Right kidney (tissue), 9 donors: ENCODE measurements around the gene FUNDC2.
A peak's percentile ranks its signal among the peaks of the same experiment; 100 is the strongest.
"Not testable (repeated sequence)": the region's sequence is repeated elsewhere in the genome, so short reads cannot be mapped to it uniquely, and the experiment has no call there.

Experiments used
- DNase-seq: peaks from one replicate; pipeline ENCODE4 v3.0.0-alpha.2; 2016
- long read RNA-seq, 8 donors: transcript quantifications; one replicate each; lab custom pipeline, GENCODE V29; 2026

Gene FUNDC2, protein sequence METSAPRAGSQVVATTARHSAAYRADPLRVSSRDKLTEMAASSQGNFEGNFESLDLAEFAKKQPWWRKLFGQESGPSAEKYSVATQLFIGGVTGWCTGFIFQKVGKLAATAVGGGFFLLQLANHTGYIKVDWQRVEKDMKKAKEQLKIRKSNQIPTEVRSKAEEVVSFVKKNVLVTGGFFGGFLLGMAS
- long read RNA-seq, donor 1, full-length matches to known transcripts: 64 of 99 reads
- long read RNA-seq, donor 1, partial matches to known transcripts: 35 of 99 reads
- long read RNA-seq, donor 1, other reads (novel, unspliced or antisense): 0 of 99 reads
- long read RNA-seq, donor 2, full-length matches to known transcripts: 36 of 56 reads
- long read RNA-seq, donor 2, partial matches to known transcripts: 20 of 56 reads
- long read RNA-seq, donor 2, other reads (novel, unspliced or antisense): 0 of 56 reads
- long read RNA-seq, donor 3, full-length matches to known transcripts: 23 of 23 reads
- long read RNA-seq, donor 3, partial matches to known transcripts: 0 of 23 reads
- long read RNA-seq, donor 3, other reads (novel, unspliced or antisense): 0 of 23 reads
- long read RNA-seq, donor 4, full-length matches to known transcripts: 44 of 44 reads
- long read RNA-seq, donor 4, partial matches to known transcripts: 0 of 44 reads
- long read RNA-seq, donor 4, other reads (novel, unspliced or antisense): 0 of 44 reads
- long read RNA-seq, donor 5, full-length matches to known transcripts: 48 of 58 reads
- long read RNA-seq, donor 5, partial matches to known transcripts: 5 of 58 reads
- long read RNA-seq, donor 5, other reads (novel, unspliced or antisense): 5 of 58 reads
- long read RNA-seq, donor 6, full-length matches to known transcripts: 38 of 48 reads
- long read RNA-seq, donor 6, partial matches to known transcripts: 10 of 48 reads
- long read RNA-seq, donor 6, other reads (novel, unspliced or antisense): 0 of 48 reads
- long read RNA-seq, donor 7, full-length matches to known transcripts: 49 of 64 reads
- long read RNA-seq, donor 7, partial matches to known transcripts: 15 of 64 reads
- long read RNA-seq, donor 7, other reads (novel, unspliced or antisense): 0 of 64 reads
- long read RNA-seq, donor 8, full-length matches to known transcripts: 38 of 80 reads
- long read RNA-seq, donor 8, partial matches to known transcripts: 42 of 80 reads
- long read RNA-seq, donor 8, other reads (novel, unspliced or antisense): 0 of 80 reads

DNA sequence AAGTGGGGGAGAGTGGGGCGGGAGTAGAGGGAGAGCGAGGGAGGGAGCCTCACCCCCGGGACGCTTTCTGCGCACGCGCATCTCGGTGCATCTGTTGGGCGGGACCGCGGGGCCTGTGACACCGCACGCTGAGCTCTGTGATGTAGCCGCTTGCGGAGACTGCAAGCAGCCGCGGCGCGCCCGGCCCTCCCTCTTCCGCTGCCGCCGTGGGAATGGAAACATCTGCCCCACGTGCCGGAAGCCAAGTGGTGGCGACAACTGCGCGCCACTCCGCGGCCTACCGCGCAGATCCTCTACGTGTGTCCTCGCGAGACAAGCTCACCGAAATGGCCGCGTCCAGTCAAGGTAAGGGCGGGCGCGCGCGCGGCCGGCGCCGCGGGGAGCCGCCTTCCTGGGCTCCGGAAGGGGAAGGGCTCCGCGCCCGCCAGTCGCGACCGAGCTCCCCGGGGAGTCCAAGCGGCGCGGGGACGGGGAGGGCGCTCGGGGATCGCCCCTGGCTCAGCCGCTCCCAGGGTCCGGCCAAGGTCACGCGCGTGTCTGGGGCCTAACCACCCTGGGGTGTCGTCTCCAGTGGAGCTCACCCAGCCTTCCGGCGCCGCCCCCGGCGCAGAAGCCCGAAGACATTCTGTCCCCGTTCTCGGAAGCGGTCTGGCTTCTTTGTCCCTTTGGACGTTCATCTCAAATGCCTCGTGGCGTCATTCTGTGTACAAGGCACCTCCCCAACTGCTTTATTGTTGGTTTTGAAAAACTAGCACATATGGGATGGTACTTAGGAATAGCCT lies at the start of gene FUNDC2:
TSS of gene FUNDC2 (plus strand) at position 118 of the 782 bp plus-strand sequence. CDS start at position 213, 95 bp downstream.
- DNase-seq: peak; percentile 81

DNA sequence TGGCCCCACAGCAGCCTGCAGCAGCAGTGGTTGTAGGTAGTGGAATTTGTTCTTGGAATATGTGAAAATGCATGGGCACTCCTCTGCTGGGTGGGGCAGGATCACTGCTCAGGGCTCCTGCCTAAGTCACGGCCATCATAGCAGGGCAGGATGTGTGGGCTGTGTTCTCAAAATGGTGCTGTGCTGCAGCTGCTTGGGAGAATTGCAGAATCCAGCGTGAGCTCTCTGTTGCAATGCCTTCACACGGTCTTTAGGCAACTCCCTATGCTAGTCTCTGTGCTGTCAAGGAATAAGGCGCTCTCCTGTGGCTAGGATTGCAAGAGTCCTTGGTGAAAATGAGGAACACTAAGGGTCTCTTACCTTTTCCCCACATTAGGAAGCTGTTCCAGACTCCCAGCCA lies 47.0 kb upstream of the FUNDC2 start:
- no peak for DNase-seq

DNA sequence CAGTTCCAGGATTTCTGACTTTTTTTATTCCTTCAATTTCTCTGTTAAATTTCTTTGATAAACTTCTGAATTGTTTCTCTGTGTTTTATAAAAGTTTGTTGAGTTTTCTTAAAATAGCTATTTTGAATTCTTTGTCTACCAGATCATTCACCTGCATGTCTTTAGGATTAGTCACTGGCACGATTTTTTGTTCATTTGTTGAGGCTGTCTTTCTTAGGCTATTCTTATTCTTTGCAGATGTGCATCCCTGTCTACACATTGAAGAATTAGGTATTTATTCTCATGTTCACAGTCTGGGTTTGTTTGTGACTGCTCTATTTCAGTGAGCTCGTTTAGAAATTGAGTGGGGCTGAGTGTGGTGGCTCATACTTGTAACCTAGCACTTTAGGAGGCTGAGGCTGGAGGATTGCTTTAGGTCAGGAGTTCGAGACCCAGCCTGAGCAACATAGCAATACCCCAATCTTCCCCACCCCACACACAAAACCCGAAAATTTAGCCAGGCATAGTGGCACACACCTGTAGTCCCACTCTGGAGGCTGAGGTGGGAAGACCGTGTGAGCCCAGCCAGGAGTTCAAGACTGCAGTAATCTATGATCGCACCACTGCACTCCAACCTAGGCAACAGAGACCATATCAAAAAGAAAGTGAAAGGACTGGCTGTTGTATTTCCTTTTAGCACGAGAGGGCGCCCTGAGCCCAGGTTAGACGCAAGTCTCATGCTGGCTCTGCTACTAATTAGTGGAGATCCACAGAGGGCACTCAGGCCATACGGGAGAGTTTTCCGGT lies 46.1 kb upstream of the FUNDC2 start:
- peak; percentile 35 for DNase-seq

DNA sequence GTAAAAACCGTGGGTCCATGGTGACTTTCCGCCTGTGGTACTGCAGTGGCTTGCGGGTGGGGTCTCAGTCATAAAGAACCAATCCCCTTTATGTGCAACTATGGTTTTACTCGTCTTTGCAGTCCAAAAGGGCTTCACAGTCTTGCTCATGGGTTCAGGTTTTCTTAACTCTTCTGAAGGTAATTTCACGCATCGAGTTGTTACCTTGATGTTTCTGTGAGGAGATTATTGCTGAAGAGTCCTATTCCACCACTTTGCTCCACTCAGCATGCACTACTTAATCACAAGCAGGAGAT lies 45.6 kb upstream of the FUNDC2 start:
- DNase-seq: peak; percentile 37

DNA sequence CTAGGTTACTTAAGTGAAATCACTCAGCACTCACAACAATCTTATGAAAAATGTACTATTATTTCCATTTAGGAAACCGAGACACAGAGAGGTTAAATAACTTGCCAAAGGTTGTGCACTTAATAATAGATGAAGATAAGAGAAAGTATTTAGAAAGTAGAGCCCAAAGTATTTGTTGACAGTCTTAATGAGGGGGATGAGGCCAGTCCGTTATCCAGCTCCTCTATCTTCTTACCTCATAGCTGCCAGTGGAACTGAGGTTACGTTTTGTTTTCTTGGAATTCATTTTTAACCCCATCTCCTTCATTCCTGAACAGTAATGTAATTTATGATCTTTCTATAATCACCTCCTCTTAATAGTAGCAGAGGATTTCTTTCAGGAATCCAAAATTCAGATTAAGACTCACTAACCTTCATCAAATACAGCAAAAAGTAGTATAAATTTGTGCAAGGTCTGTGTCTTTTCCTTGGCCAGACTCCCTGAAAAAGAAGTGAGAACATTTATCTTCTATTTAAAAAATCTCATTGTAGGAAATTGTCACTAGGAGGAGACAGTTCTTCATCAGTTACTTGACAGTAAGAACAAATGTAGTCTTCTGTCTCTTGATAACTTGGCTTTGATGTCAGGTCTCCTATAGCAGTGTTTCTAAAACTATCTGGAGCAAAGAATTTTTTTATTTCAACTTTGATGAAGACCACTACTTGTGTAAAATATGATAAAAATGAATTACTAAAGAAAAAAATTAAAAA lies 39.6 kb upstream of the FUNDC2 start:
- DNase-seq: no peak

DNA sequence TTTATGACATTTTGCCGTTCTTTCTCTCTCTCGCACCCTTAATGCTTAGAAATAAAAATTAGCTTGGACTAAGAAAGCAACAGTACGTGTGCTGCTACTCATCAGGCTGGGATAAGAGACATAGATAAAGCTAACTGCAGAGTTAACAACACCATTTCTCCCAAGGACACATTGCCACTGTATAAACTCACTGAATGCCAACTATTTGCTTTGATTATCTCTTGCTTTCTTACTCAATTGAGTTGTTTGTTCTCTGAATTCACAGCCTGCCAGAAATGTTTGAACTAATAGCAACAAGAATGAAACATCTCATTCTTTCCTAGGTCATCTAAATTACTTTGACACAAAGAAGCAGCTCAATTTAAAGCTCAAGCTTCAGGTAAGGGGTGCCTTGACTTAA lies 38.7 kb upstream of the FUNDC2 start:
- DNase-seq: no peak

DNA sequence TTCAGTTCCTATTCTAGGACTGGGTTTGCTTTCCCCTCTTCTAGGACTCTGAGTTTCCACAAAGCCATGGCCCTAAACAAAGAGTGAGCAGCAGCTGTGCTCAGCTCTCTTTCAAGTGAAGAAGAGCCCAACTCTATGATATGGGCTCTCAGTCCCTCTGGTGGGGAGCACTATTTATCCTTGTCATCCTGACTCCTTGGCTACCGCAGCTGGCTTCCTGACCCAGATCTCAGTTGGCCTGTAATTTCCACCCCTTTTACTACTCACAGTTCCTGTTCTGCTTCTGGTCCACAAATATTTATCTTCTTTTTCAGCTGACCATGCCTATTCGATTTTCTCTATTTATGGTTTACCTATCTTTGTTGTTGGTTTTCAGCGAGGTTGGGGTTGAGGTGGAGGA lies 37.9 kb upstream of the FUNDC2 start:
- DNase-seq: no peak

DNA sequence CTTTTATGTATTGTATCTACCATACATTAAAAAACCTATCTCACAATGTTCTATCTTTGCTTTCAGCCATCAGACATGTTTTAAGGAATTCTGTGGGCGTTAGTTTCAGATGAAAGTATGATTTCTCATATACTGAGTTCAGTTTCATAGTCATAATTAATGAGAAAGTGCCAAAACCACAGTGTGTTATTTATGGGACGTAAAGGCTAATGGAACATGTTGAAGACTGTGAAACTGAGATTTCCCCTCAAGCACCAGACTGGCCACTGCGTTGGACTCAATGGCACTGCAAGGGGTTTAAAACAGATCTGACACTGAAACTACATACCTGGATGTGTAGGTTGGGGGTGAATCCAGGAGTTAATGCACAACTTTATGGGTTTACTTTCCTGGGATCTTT lies 36.1 kb upstream of the FUNDC2 start:
- no peak for DNase-seq

DNA sequence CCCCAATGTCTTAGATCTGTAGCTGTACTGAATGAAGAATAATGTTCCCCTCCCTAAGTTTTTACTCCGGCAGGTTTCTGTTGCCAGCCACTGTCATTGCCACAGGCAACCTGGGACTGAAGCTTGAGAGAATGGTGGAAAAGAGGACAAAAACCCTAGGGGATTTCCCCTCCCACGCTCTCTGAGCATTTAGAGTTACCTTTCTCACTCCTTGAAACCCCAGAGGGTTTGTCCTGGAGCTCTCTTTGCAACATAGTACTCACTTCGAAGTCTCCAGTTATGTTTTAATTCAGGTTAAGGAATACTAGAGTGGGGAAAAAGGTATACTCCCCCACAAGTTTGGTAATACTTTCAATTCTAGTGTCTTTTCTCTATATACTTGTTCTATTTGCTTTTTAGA lies 35.6 kb upstream of the FUNDC2 start:
- DNase-seq: no peak

DNA sequence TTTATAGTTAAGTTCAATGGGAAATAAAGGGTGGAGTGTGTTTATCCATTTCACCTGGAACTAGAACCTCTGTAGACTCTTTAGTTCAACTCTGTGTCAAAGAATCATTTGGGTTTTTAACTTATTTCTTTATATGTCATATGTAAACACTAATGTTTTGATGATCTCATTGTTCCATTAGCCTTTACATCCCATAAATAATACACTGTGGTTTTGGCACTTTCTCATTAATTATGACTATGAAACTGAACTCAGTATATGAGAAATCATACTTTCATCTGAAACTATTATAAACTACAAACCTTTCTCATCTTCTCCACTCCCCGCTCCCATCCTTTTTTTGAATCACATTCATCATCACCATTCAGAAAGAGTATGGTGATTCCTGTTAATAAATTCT lies 35.2 kb upstream of the FUNDC2 start:
- DNase-seq: no peak

DNA sequence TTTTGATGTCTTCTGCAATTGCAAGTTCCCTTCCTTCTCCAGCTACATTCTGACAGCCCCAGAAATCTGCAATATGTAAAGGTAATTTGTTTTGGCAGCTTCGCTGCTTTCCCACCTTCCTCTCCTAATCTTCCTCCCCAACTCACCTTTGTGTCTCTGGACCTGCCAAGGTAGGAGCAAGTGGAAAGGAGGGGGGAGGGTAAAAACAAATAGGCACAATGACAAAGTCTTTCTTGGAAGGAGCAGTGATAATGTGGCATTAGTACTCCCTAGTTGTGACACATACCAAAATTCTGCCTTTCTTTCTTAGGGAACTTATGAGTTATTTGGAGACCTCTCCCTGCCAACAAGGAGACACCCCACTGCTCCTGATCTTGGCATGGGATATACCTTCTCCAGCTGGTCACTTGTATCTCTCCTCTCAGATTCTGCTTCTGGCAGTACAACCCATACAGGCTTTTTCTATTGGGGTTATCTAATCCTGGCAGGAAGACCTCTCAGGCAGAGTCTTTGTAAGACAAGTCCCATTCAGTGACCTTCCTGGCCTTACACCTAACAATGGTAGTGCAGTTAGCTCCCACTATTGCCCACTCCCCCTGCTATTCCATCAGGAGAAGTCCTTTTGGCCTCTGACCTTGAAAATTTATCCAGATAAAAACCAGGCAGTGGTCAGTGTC lies 28.3 kb upstream of the FUNDC2 start:
- no peak for DNase-seq

DNA sequence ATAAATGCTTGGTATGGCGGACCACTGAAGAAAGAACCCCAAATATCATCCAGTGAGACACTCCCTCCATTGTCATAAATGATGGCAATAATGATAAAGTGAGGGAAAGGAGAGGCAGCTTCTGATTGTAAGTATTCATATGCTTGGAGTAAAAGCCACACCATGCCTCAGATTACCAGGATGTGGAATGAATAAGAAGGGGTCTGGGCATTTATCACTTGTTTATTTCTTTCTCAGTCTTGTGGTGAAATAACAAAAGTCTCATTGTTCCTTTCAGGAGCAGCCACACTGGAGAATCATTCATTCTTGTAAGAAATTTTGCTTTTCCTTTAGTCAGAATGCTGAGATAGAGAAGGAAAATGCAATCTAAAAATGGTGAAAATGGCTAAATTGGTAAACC lies 25.8 kb upstream of the FUNDC2 start:
- no peak for DNase-seq

DNA sequence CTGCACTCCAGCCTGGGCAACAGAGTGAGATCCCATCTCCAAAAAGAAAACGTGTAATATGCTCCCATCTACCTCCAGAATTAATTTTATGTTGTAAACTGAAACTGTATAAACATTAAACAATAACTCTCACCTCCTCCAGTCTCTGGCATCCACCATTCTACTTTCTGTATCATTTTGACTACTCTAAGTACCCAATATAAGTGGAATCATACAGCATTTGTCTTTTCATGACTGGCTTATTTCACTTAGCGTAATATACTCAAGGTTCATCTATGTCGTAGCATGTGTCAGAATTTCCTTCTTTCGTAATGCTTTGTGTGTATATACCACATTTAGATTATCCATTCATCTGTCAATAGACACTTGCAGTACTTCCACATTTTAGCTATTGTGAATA lies 24.8 kb upstream of the FUNDC2 start:
- DNase-seq: no peak

DNA sequence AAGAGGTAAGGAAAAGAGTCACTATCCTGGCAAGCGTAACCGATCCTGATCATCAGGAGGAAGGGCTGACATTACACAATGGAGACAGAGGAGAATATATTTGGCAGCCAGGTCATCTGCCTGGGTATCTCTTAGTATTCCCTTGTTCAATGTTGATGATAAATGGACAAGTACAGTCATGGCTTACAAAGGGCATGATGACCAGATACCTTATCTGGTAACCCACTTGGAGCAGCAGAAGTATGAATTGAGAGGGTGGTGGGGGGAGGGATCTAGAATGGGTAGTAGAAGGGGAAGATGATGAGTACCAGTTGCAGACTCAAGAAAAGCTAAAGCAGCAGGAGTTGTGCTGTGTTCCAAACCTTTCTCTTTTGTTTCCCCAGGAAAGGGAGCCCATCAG lies 21.5 kb upstream of the FUNDC2 start:
- no peak for DNase-seq

DNA sequence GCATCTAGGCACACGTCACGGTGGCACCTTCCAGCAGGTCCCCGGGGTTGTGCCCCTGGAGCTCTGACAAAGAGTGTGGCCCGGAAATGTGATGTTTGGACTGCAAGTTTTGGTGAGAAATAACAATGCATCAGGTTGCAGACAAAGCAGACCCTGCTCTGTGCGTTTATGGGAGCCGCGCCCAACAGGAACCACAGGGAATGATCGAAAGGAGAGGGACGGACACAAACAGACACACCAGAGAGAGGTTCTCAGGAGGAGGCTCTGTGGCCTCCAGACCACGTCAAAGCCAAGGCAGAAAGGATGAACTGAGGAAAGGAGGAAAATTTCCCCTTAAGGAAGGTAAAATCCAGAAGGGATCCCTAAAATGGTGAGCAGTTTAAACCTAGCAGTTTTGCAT lies 20.3 kb upstream of the FUNDC2 start:
- not testable (repeated sequence) for DNase-seq

DNA sequence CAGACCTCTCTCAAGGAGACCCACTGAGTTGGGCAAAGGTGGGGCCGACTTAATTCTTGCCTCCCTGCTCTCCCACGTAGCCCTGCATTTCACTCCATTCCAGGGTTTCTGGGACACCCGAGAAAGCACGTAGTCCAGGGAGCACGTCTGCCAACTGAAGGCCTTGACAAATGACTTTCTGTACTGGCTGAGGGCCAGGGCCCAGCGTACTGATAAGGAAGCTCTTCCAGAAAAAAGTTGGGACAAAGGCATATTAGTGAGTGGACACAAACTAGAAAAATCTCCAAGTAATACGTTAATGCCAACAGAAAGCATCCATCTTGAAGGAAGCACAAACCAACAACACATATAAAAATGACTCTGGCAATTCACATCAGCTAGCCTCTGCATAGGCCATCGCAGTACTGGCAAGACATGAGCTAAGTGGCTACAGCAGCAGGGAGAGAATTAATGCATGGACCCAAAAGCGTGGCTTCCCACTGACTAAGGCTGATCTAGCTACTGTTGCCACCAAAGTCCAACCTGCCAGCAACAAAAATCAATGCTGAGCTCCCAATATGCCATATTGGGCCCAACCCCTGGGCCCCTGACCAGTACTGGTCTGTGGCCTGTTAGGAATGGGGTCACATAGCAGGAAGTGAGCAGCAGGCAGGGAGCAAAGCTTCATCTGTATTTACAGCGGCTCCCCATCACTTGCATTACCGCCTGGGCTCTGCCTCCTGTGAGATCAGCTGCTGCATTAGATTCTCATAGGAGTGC lies 19.6 kb upstream of the FUNDC2 start:
- DNase-seq: not testable (repeated sequence)

DNA sequence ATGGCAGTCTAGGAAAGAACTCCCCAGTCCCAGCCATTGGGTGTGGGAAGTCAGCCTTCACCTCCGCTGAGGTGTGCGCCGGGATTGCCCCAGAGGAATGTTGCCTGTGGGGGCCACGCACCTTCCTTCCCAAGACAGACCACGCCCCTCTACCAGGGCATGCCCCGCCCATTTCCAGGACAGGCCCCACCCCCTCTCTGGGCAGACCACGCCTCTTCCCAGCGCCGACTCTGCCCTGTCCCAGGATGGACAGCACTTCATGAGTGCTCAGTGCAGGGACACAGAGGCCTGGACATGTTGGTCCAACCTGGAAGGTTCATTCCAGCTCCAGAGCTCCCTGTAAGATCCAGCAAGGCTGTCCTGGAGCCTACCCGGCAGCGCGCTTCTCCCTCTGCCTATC lies 18.1 kb upstream of the FUNDC2 start:
- not testable (repeated sequence) for DNase-seq

DNA sequence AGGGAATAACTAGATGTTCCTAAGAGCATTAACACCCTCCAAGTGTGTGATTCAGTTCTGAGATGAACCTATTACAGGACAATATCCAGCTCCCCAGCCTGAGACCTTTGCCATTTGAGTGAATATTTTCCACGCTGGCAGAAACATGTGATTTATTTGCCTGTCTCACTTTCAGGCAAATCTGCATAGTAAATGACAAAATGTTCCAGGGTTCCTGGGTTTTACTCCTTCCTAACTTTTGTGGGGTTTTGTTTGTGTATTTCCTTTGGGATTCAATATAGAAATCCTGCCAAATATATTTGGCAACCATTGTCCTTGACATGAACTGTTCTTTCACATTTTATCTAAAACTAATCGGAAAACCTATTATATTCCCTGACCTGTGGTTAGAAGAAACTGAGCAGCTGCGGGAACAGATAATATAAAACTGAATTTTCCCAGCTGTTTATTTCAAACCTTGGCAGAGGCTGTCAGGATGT lies 16.6 kb upstream of the FUNDC2 start:
- DNase-seq: no peak

DNA sequence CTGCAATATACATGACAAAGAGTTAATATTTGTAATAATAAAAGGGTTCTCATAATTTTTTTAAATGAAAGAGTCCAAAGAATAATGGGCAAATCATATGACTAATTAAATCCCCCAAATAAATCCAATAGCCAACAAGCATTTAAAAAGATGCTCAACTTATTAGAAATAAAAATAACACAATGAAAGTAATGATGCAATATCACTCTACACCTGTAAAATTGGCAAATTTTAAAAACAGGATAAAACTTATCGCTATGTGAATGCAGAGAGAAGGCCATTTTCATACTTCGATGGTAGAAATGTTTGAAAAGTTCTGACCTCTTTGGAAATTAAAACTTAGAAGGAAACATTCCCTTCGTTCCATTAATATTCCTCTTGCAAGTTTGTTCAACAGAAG lies 6.1 kb upstream of the FUNDC2 start:
- no peak for DNase-seq
